Small intestine (tissue), 7 donors: Measurements from ENCODE around the gene PDE3A. TPM values are rescaled to one million over a fixed set of nuclear protein-coding genes. Genes with fewer than 3 reads are reported as not detected.

Experiments used
- DNase-seq, 2 donors: peaks; one replicate each; pipeline versions ENCODE4 v3.0.0 to v3.0.0-alpha.2; 2013
- FAIRE-seq: peaks from 2 replicates; lab custom pipeline; 2012; peaks lifted over from hg19 to GRCh38; lab: Jason Lieb, UNC
- H3K27ac ChIP-seq, 3 donors: one replicate each; pipeline ENCODE4 v1.5.1; 2013; ENCODE audit warnings: low read length in 2 of 3, mild to moderate bottlenecking in 2 of 3, control low read depth in 1 of 3, inconsistent platforms in 1 of 3, low read depth in 1 of 3, moderate library complexity in 1 of 3
- H3K27me3 ChIP-seq, 3 donors: one replicate each; pipeline ENCODE4 v1.6.1; 2013; ENCODE audit warnings: low read length in 3 of 3, inconsistent platforms in 1 of 3; ENCODE audit not compliant: control insufficient read depth in 3 of 3, insufficient read depth in 3 of 3
- H3K36me3 ChIP-seq, 3 donors: one replicate each; pipeline ENCODE4 v1.6.1; 2013; ENCODE audit warnings: low read length in 3 of 3, inconsistent platforms in 1 of 3, low read depth in 1 of 3, mild to moderate bottlenecking in 1 of 3, moderate library complexity in 1 of 3; ENCODE audit not compliant: control insufficient read depth in 3 of 3, insufficient read depth in 2 of 3
- H3K4me1 ChIP-seq, 3 donors: one replicate each; pipeline ENCODE4 v1.6.1; 2013; ENCODE audit warnings: low read length in 2 of 3, inconsistent platforms in 1 of 3, low read depth in 1 of 3, mild to moderate bottlenecking in 1 of 3, moderate library complexity in 1 of 3; ENCODE audit not compliant: control insufficient read depth in 3 of 3, insufficient read depth in 2 of 3
- H3K4me3 ChIP-seq, 3 donors: one replicate each; pipeline ENCODE4 v1.5.1; 2013; ENCODE audit warnings: low read length in 3 of 3, control low read depth in 1 of 3, inconsistent platforms in 1 of 3, low read depth in 1 of 3, mild to moderate bottlenecking in 1 of 3, moderate library complexity in 1 of 3
- H3K9me3 ChIP-seq, 2 donors: one replicate each; pipeline ENCODE4 v1.6.1; 2013; ENCODE audit warnings: low read depth in 1 of 2, low read length in 1 of 2; ENCODE audit not compliant: control insufficient read depth in 2 of 2, insufficient read depth in 1 of 2
- WGBS, 3 donors: extraction: QIAGEN DNeasy Blood & Tissue Kit; methylation state at CpG; one replicate each; pipeline ENCODE4 v1.1.7; 2013; 5-methylcytosine and 5-hydroxymethylcytosine counted together
- polyA plus RNA-seq, 4 donors: library from polyadenylated mRNA; stranded (reverse) in 3 of 4; unstranded in 1 of 4; fragments of 200-250 nt in 3 of 4; fragments of 120-200 nt in 1 of 4; gene quantifications; one replicate each; pipeline versions ENCODE4 v1.2.1 to v1.2.3, GENCODE V29; 2013
- donor health status: healthy with polysubstance abuse.
- donor health status: control.
- donor health status: control.
- donor health status: Bipolar disorder and iron deficiency.
- donor health status: healthy.

PDE3A gene
- polyA plus RNA-seq, 4 donors: 2.4 to 79.4 (median 6.6) TPM

GRCh38 chr12:20434996-20435395, 66.7 kb downstream of the PDE3A start:
- H3K4me3 ChIP-seq: no peak overlapping the region
- no peak for DNase-seq
- no peak overlapping the region for H3K27ac ChIP-seq
- no peaks in the 10 kb centered on the region for H3K27me3 ChIP-seq
- H3K36me3 ChIP-seq: peaks cover 0 to 2% (median 0%) of the 10 kb centered on the region in 3 donors
- 71 to 79% (median 77%) methylated on average over 3 of the region's 3 CpGs for WGBS, 3 donors
- FAIRE-seq: no peak
- H3K4me1 ChIP-seq: peaks cover 2 to 27% (median 5%) of the 10 kb centered on the region in 3 donors
- H3K9me3 ChIP-seq: no peaks in the 10 kb centered on the region

GRCh38 chr12:20436316-20436715, 68.0 kb downstream of the PDE3A start:
- DNase-seq (peak; percentile 58 to 60), FAIRE-seq (no peak)
- Histone ChIP-seq H3K27me3 (no peaks in the 10 kb centered on the region), H3K4me1 (peaks cover 2 to 33% (median 5%) of the 10 kb centered on the region in 3 donors), H3K9me3 (no peaks in the 10 kb centered on the region), H3K27ac (no peak overlapping the region), H3K36me3 (peaks cover 0 to 2% (median 0%) of the 10 kb centered on the region in 3 donors), H3K4me3 (no peak overlapping the region)

DNA sequence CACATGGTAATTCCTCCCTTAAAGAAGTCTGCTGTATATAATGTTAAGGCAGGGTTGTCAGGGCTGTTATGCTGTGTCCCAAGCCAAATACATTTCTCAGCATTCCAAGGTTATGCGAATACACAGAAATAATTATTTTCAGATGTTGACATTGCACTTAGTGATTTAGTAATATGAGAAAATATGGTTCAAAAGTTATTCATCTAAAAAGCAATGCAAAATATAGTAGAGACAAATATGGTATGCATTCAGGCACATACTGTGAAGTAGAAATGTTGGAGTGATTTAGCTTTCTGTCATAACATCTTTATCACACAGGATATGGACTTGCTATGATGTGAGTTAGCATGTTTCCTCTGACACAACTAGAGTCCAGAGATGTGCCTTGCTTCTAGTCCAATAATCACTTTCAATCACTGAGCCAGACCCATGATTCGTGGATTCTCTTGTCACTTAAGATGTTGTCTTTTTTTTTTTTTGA, 70.0 kb downstream of the PDE3A start:
- no peak overlapping the region for H3K4me3 ChIP-seq
- peaks cover 0 to 5% (median 0%) of the 10 kb centered on the region in 3 donors for H3K36me3 ChIP-seq
- no peaks in the 10 kb centered on the region for H3K27me3 ChIP-seq
- peaks cover 2 to 25% (median 5%) of the 10 kb centered on the region in 3 donors for H3K4me1 ChIP-seq
- FAIRE-seq (no peak), DNase-seq (no peak)
- no peaks in the 10 kb centered on the region for H3K9me3 ChIP-seq
- 64 to 91% (median 75%) methylated on average over 2 of the region's 2 CpGs for WGBS, 3 donors
- H3K27ac ChIP-seq: no peak overlapping the region

- Histone ChIP-seq H3K27ac (no peak overlapping the region), H3K27me3 (no peaks in the 10 kb centered on the region), H3K9me3 (no peaks in the 10 kb centered on the region), H3K4me1 (peaks cover 2 to 32% (median 5%) of the 10 kb centered on the region in 3 donors), H3K4me3 (no peak overlapping the region), H3K36me3 (peaks cover 0 to 5% (median 0%) of the 10 kb centered on the region in 3 donors)
- WGBS, 3 donors: 79 to 92% (median 88%) methylated on average over 1 of the region's 1 CpG
- DNase-seq: no peak
- FAIRE-seq: peak; percentile 19
These were observed 71.3 kb downstream of the PDE3A start for GRCh38 chr12:20439626-20440025.

GRCh38 chr12:20440408-20440807, 72.1 kb downstream of the PDE3A start:
- no peak for FAIRE-seq
- peak in 1 of 2 donors; percentile 49 for DNase-seq
- H3K36me3 ChIP-seq: peaks cover 0 to 5% (median 0%) of the 10 kb centered on the region in 3 donors
- no peaks in the 10 kb centered on the region for H3K27me3 ChIP-seq
- peaks cover 2 to 26% (median 5%) of the 10 kb centered on the region in 3 donors for H3K4me1 ChIP-seq
- no peak overlapping the region for H3K4me3 ChIP-seq
- WGBS, 3 donors: 21 to 43% (median 32%) methylated on average over 1 of the region's 1 CpG
- no peaks in the 10 kb centered on the region for H3K9me3 ChIP-seq
- no peak overlapping the region for H3K27ac ChIP-seq

DNA sequence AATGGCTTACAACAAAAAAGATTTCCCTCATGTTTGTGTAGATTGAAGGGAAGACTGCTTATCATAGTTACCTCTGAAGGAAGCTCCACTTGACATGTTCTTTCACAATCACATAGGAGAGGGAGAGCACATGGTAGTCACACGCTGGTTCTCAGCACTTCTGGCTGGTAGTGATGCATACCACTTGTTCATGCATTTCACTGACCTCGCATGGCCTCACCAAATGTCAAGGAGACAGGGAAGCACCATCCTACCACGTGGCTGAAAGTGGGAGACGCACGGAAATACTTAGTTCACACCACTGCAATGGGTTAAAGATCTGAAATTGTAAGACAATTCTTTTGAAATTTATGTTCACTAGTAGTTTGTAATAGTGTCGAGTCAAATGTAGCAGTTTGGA, 74.0 kb downstream of the PDE3A start:
- Histone ChIP-seq H3K27ac (no peak overlapping the region), H3K4me1 (peaks cover 0 to 27% (median 0%) of the 10 kb centered on the region in 3 donors), H3K4me3 (no peak overlapping the region), H3K27me3 (no peaks in the 10 kb centered on the region), H3K36me3 (peaks cover 0 to 10% (median 0%) of the 10 kb centered on the region in 3 donors), H3K9me3 (no peaks in the 10 kb centered on the region)
- no peak for FAIRE-seq
- peak in 1 of 2 donors; percentile 34 for DNase-seq
- WGBS, 3 donors: 80 to 88% (median 87%) methylated on average over 6 of the region's 6 CpGs

- FAIRE-seq: no peak
- Histone ChIP-seq H3K4me1 (peaks cover 0 to 26% (median 0%) of the 10 kb centered on the region in 3 donors), H3K36me3 (peaks cover 0 to 12% (median 0%) of the 10 kb centered on the region in 3 donors), H3K27me3 (no peaks in the 10 kb centered on the region), H3K9me3 (no peaks in the 10 kb centered on the region), H3K4me3 (no peak overlapping the region), H3K27ac (no peak overlapping the region)
- 75 to 86% (median 78%) methylated on average over 3 of the region's 3 CpGs for WGBS, 3 donors
- no peak for DNase-seq
These were observed 74.9 kb downstream of the PDE3A start for GRCh38 chr12:20443255-20443654.

DNA sequence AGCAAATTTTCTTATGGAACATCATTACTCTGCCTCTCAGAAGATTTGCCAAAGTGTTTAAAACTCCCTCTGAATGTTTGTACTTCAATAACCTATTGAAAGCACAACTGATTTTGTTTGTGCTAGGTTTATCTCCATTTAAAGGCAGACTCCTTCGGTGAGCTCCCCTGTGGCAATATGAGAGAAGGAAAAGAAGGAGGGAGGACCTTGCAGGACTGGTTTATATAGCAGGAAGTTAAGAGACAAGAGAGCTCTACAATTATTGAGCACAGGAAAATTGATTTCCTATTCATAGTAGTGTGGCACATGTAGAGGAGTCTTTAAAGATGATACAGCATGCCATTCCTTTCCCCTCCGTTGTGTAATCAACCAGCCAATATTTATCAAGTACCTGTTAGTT, 75.5 kb downstream of the PDE3A start:
- 26 to 51% (median 37%) methylated on average over 2 of the region's 2 CpGs for WGBS, 3 donors
- peaks cover 0 to 12% (median 0%) of the 10 kb centered on the region in 3 donors for H3K36me3 ChIP-seq
- DNase-seq: no peak
- H3K9me3 ChIP-seq: no peaks in the 10 kb centered on the region
- no peak for FAIRE-seq
- H3K4me1 ChIP-seq: peaks cover 0 to 26% (median 0%) of the 10 kb centered on the region in 3 donors
- no peak overlapping the region for H3K4me3 ChIP-seq
- no peak overlapping the region for H3K27ac ChIP-seq
- H3K27me3 ChIP-seq: no peaks in the 10 kb centered on the region
